ENCODE results near the gene VAV2.

VAV2 gene

DNA sequence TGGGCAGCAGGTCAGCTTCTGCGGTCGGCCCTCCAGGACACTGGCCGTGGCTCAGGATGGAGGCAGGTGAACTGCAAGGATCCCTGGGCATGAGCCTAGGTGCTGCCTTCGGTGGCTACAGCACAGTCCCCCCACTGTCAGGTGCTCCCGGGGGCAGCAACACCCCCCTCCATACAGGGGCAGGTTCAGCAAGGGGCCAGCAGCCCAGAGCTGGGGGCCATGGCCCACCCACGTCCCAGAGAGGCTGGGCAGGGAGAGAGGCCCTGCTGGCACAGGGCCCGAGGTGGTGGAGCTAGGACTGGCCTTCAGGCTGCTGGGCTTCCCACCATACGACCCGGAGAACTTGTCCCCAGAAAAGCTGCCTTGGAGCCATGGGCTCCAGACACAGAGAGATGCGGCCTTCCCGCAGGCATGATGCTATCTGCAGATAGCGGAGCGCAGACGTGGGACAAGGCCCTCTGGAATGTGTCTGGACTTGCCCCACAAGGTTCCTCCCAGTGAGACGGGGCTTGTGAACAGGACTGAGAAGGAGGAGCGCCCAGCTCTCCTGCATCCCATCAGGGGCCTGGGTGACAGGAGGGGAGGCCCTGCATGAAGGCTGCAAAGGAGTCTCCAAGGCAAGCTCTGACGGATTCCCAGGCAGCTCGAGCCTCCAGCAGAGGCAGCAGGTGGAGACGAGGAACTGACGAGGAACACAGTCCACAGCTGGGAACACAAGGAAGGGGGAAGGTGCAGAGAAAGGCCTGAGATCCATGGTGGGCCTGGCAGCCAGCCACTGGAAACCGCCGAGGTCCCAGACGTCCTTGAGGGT is 111.1 kb downstream of the VAV2 start:
- H3K27ac ChIP-seq (ENCODE audit: poor library complexity, severe bottlenecking), result peak overlapping the region; percentile 100
- no peaks in the 10 kb centered on the region for H3K27me3 ChIP-seq (ENCODE audit: insufficient read depth, poor library complexity, severe bottlenecking)
- ATAC-seq (ENCODE audit: low read depth), result peak; percentile 57
- H3K9me3 ChIP-seq (ENCODE audit: severe bottlenecking), result no peaks in the 10 kb centered on the region
- H3K36me3 ChIP-seq (ENCODE audit: low read depth), result no peaks in the 10 kb centered on the region
- peaks cover 54% of the 10 kb centered on the region for H3K4me1 ChIP-seq (ENCODE audit: insufficient read depth, poor library complexity, severe bottlenecking)
- DNase-seq (ENCODE audit: low spot score), result no peak
- H3K4me3 ChIP-seq (ENCODE audit: severe bottlenecking), result no peak overlapping the region
- TF ChIP-seq, protein P1, sequence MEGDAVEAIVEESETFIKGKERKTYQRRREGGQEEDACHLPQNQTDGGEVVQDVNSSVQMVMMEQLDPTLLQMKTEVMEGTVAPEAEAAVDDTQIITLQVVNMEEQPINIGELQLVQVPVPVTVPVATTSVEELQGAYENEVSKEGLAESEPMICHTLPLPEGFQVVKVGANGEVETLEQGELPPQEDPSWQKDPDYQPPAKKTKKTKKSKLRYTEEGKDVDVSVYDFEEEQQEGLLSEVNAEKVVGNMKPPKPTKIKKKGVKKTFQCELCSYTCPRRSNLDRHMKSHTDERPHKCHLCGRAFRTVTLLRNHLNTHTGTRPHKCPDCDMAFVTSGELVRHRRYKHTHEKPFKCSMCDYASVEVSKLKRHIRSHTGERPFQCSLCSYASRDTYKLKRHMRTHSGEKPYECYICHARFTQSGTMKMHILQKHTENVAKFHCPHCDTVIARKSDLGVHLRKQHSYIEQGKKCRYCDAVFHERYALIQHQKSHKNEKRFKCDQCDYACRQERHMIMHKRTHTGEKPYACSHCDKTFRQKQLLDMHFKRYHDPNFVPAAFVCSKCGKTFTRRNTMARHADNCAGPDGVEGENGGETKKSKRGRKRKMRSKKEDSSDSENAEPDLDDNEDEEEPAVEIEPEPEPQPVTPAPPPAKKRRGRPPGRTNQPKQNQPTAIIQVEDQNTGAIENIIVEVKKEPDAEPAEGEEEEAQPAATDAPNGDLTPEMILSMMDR (IDR thresholded peaks at IDR 0.05; ENCODE audit: poor library complexity, severe bottlenecking), result no peak

DNA sequence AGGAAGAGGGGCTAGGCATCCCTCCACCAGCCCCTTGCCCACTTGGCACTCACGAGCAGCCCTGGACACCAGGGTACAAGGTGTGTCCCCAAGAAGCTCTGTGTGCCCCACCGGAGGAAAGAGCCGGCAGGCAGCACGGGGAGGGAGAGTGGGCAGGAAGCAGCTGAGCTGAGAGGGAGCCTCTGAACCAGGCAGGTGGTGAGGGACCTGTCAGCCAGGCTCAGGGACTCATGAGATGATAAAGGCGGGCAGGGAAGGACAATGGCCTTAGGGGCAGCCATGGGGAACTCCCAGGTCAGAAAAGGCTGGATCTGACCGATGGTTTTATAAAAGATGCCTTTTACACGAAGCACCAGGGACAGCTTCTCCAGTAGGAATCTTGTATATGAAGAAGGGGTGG is 112.0 kb downstream of the VAV2 start:
- peak overlapping the region; percentile 100 for H3K27ac ChIP-seq (ENCODE audit: poor library complexity, severe bottlenecking)
- TF ChIP-seq, protein P1 (IDR thresholded peaks at IDR 0.05; ENCODE audit: poor library complexity, severe bottlenecking), result no peak
- H3K9me3 ChIP-seq (ENCODE audit: severe bottlenecking), result no peaks in the 10 kb centered on the region
- H3K4me3 ChIP-seq (ENCODE audit: severe bottlenecking), result no peak overlapping the region
- ATAC-seq (ENCODE audit: low read depth) (no peak), DNase-seq (ENCODE audit: low spot score) (no peak)
- no peaks in the 10 kb centered on the region for H3K27me3 ChIP-seq (ENCODE audit: insufficient read depth, poor library complexity, severe bottlenecking)
- no peaks in the 10 kb centered on the region for H3K36me3 ChIP-seq (ENCODE audit: low read depth)
- H3K4me1 ChIP-seq (ENCODE audit: insufficient read depth, poor library complexity, severe bottlenecking), result peaks cover 63% of the 10 kb centered on the region

DNA sequence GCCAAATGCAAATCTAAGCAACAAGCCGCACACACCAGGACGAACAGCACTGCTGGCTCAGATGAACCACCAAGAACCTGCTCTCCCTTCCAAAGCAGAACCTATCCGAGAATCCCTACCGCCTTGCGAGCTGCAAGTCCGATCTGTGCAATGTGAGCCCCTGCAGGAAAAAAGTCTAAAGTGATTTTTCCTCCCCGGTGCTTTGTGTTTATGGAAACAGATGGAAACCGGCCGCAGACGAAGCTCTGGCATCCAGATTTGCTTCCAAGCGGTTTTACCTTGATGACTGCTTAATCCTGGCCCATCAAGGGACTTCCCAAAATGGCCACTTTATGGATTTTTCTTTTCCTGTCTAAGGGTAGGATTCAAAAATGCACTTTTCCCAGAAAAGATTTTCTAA is 112.5 kb downstream of the VAV2 start:
- TF ChIP-seq, protein P1 (IDR thresholded peaks at IDR 0.05; ENCODE audit: poor library complexity, severe bottlenecking), result no peak
- Histone ChIP-seq H3K27ac (ENCODE audit: poor library complexity, severe bottlenecking) (peak overlapping the region; percentile 100), H3K27me3 (ENCODE audit: insufficient read depth, poor library complexity, severe bottlenecking) (no peaks in the 10 kb centered on the region), H3K36me3 (ENCODE audit: low read depth) (no peaks in the 10 kb centered on the region), H3K4me1 (ENCODE audit: insufficient read depth, poor library complexity, severe bottlenecking) (peaks cover 68% of the 10 kb centered on the region), H3K4me3 (ENCODE audit: severe bottlenecking) (no peak overlapping the region), H3K9me3 (ENCODE audit: severe bottlenecking) (no peaks in the 10 kb centered on the region)
- ATAC-seq (ENCODE audit: low read depth) (no peak), DNase-seq (ENCODE audit: low spot score) (no peak)

DNA sequence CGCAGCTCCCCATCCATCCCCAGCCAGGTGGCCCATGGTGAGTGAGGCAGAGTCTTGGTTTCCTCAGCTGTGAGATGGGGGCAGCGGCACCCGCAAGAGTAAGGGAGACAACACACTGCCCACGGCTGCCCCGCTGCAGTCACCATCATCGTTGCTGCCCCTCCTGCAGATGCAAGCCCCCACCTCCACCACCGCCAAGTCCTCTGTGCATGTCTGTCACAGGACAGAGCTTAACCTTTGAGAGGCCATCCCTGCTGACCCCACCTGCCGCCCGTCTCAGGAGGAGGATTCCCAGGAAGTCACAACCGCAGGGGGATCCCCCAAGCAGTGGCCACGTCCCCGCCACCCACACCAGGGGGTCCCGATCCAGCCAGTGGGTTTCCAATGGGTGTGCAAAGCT is 113.7 kb downstream of the VAV2 start:
- Histone ChIP-seq H3K27ac (ENCODE audit: poor library complexity, severe bottlenecking) (peak overlapping the region; percentile 100), H3K36me3 (ENCODE audit: low read depth) (no peaks in the 10 kb centered on the region), H3K4me3 (ENCODE audit: severe bottlenecking) (no peak overlapping the region), H3K4me1 (ENCODE audit: insufficient read depth, poor library complexity, severe bottlenecking) (peaks cover 67% of the 10 kb centered on the region), H3K27me3 (ENCODE audit: insufficient read depth, poor library complexity, severe bottlenecking) (no peaks in the 10 kb centered on the region), H3K9me3 (ENCODE audit: severe bottlenecking) (no peaks in the 10 kb centered on the region)
- no peak for DNase-seq (ENCODE audit: low spot score)
- ATAC-seq (ENCODE audit: low read depth), result no peak
- TF ChIP-seq, protein P1 (IDR thresholded peaks at IDR 0.05; ENCODE audit: poor library complexity, severe bottlenecking), result no peak

DNA sequence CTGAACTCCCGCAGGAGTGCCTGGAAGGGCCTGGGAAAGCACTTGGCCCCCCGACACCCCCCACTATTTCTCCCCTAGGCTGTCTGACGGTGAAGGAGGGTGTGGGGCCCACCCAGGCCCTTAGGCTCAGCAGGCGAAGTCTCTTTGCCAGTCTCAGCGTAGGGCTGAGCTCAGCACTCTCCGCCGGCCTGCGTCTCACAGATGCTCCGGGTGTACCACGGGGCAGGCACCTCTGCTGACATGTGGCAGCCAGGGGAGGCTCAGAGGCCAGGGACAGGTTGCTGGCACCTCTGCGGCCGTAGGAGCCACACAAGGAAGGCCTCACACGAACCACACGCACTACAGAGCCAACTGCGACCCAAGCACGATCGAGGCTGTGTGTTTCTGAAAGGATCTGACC is 114.2 kb downstream of the VAV2 start:
- peak overlapping the region; percentile 100 for H3K27ac ChIP-seq (ENCODE audit: poor library complexity, severe bottlenecking)
- H3K4me1 ChIP-seq (ENCODE audit: insufficient read depth, poor library complexity, severe bottlenecking), result peaks cover 67% of the 10 kb centered on the region
- H3K9me3 ChIP-seq (ENCODE audit: severe bottlenecking), result no peaks in the 10 kb centered on the region
- H3K4me3 ChIP-seq (ENCODE audit: severe bottlenecking), result no peak overlapping the region
- TF ChIP-seq, protein P1 (IDR thresholded peaks at IDR 0.05; ENCODE audit: poor library complexity, severe bottlenecking), result no peak
- DNase-seq (ENCODE audit: low spot score) (no peak), ATAC-seq (ENCODE audit: low read depth) (no peak)
- H3K36me3 ChIP-seq (ENCODE audit: low read depth), result no peaks in the 10 kb centered on the region
- no peaks in the 10 kb centered on the region for H3K27me3 ChIP-seq (ENCODE audit: insufficient read depth, poor library complexity, severe bottlenecking)
